Measurements from ENCODE around the gene KIAA0513. TPM values are rescaled to one million over a fixed set of nuclear protein-coding genes. Genes with fewer than 3 reads are reported as not detected.

Gene KIAA0513
- polyA plus RNA-seq, 3 donors: 2.4 to 7.3 (median 4.7) TPM

- no peak overlapping the region for H3K27ac ChIP-seq (ENCODE audit: low read depth, low read length)
- 71 to 88% (median 83%) methylated on average over 7 of the region's 7 CpGs for WGBS, 3 donors
Observed at GRCh38 chr16:85091522-85091910, 63.9 kb downstream of the KIAA0513 start.

- H3K27ac ChIP-seq (ENCODE audit: low read depth, low read length): no peak overlapping the region
- WGBS, 3 donors: 72 to 75% (median 73%) methylated on average over 9 of the region's 9 CpGs
Observed at GRCh38 chr16:85092309-85092708, 64.7 kb downstream of the KIAA0513 start.

GRCh38 chr16:85092851-85093250 is 65.3 kb downstream of the KIAA0513 start:
- WGBS, 3 donors: 80 to 87% (median 86%) methylated on average over 17 to 18 of the region's 18 CpGs
- no peak overlapping the region for H3K27ac ChIP-seq (ENCODE audit: low read depth, low read length)

- no peak overlapping the region for H3K27ac ChIP-seq (ENCODE audit: low read depth, low read length)
- WGBS, 3 donors: 76 to 80% (median 79%) methylated on average over 13 of the region's 13 CpGs
Observed at GRCh38 chr16:85093705-85094104, 66.1 kb downstream of the KIAA0513 start.

GRCh38 chr16:85094176-85094805 is 66.7 kb downstream of the KIAA0513 start:
- WGBS, 3 donors: 82 to 88% (median 82%) methylated on average over 12 of the region's 12 CpGs
- H3K27ac ChIP-seq (ENCODE audit: low read depth, low read length): no peak overlapping the region

GRCh38 chr16:85094812-85095211 is 67.2 kb downstream of the KIAA0513 start:
- 75 to 88% (median 82%) methylated on average over 12 of the region's 12 CpGs for WGBS, 3 donors
- no peak overlapping the region for H3K27ac ChIP-seq (ENCODE audit: low read depth, low read length)

GRCh38 chr16:85096921-85097320 is 69.3 kb downstream of the KIAA0513 start:
- WGBS, 3 donors: 69 to 85% (median 79%) methylated on average over 9 of the region's 9 CpGs
- H3K27ac ChIP-seq (ENCODE audit: low read depth, low read length): no peak overlapping the region

GRCh38 chr16:85098565-85098964 is 71.0 kb downstream of the KIAA0513 start:
- 54 to 83% (median 73%) methylated on average over 10 of the region's 10 CpGs for WGBS, 3 donors
- H3K27ac ChIP-seq (ENCODE audit: low read depth, low read length): no peak overlapping the region

- WGBS, 3 donors: 91 to 92% (median 91%) methylated on average over 10 of the region's 10 CpGs
- H3K27ac ChIP-seq (ENCODE audit: low read depth, low read length): no peak overlapping the region
Observed at GRCh38 chr16:85100265-85100664, 72.7 kb downstream of the KIAA0513 start.

- WGBS, 3 donors: 68 to 82% (median 81%) methylated on average over 11 of the region's 11 CpGs
- H3K27ac ChIP-seq (ENCODE audit: low read depth, low read length): no peak overlapping the region
Observed at GRCh38 chr16:85101956-85102630, 74.5 kb downstream of the KIAA0513 start.

- 81 to 86% (median 83%) methylated on average over 23 of the region's 23 CpGs for WGBS, 3 donors
- no peak overlapping the region for H3K27ac ChIP-seq (ENCODE audit: low read depth, low read length)
Observed at GRCh38 chr16:85103114-85104079, 75.8 kb downstream of the KIAA0513 start.

GRCh38 chr16:85104147-85104546 is 76.6 kb downstream of the KIAA0513 start:
- no peak overlapping the region for H3K27ac ChIP-seq (ENCODE audit: low read depth, low read length)
- WGBS, 3 donors: 89 to 92% (median 90%) methylated on average over 12 of the region's 12 CpGs

- no peak overlapping the region for H3K27ac ChIP-seq (ENCODE audit: low read depth, low read length)
- WGBS, 3 donors: 49 to 84% (median 53%) methylated on average over 11 of the region's 11 CpGs
Observed at GRCh38 chr16:85104821-85105391, 77.3 kb downstream of the KIAA0513 start.

GRCh38 chr16:85105475-85105874 is 77.9 kb downstream of the KIAA0513 start:
- H3K27ac ChIP-seq (ENCODE audit: low read depth, low read length): no peak overlapping the region
- 64 to 84% (median 83%) methylated on average over 5 of the region's 5 CpGs for WGBS, 3 donors

GRCh38 chr16:85107083-85107482 is 79.5 kb downstream of the KIAA0513 start:
- H3K27ac ChIP-seq (ENCODE audit: low read depth, low read length): no peak overlapping the region
- 80 to 85% (median 85%) methylated on average over 9 of the region's 9 CpGs for WGBS, 3 donors

GRCh38 chr16:85107532-85107931 is 79.9 kb downstream of the KIAA0513 start:
- 81 to 84% (median 83%) methylated on average over 11 of the region's 11 CpGs for WGBS, 3 donors
- no peak overlapping the region for H3K27ac ChIP-seq (ENCODE audit: low read depth, low read length)

GRCh38 chr16:85110105-85110504 is 82.5 kb downstream of the KIAA0513 start:
- no peak overlapping the region for H3K27ac ChIP-seq (ENCODE audit: low read depth, low read length)
- 93 to 98% (median 96%) methylated on average over 19 of the region's 19 CpGs for WGBS, 3 donors

- no peak overlapping the region for H3K27ac ChIP-seq (ENCODE audit: low read depth, low read length)
- 89 to 92% (median 92%) methylated on average over 9 of the region's 9 CpGs for WGBS, 3 donors
Observed at GRCh38 chr16:85111184-85111583, 83.6 kb downstream of the KIAA0513 start.

GRCh38 chr16:85112364-85112763 is 84.8 kb downstream of the KIAA0513 start, which contains the start of gene CIBAR2:
Gene CIBAR2, minus strand, starts transcription at chr16:85112472. Its CDS starts 120 bp downstream, at chr16:85112352.
- no peak within 1 kb of the TSS for H3K27ac ChIP-seq (ENCODE audit: low read depth, low read length)
- WGBS, 3 donors: 66 to 89% (median 82%) methylated on average over 9 to 15 of the region's 15 CpGs
